Fibroblast of skin of left quadriceps (primary cell): ENCODE measurements around the gene DMD.
A peak's percentile ranks its signal among the peaks of the same experiment; 100 is the strongest.
"Not testable (repeated sequence)": the region's sequence is repeated elsewhere in the genome, so short reads cannot be mapped to it uniquely, and the experiment has no call there.

Source experiments
- DNase-seq, 2 experiments: peaks; one replicate each; pipeline ENCODE4 v3.0.0-alpha.2; 2013; ENCODE audit warnings: low read depth in 2 of 2

The DMD gene

GRCh38 chrX:32642283-32642682 lies 569.1 kb downstream of the DMD start:
- DNase-seq: no peak

GRCh38 chrX:32618154-32618553 lies 593.2 kb downstream of the DMD start:
- no peak for DNase-seq

- DNase-seq: no peak
Observed at GRCh38 chrX:32614707-32615106, 596.6 kb downstream of the DMD start.

- no peak for DNase-seq
Observed at GRCh38 chrX:32599156-32599555, 612.2 kb downstream of the DMD start.

GRCh38 chrX:32598707-32599106 lies 612.6 kb downstream of the DMD start:
- no peak for DNase-seq

GRCh38 chrX:32597777-32598176 lies 613.6 kb downstream of the DMD start:
- no peak for DNase-seq

- no peak for DNase-seq
Observed at GRCh38 chrX:32592786-32593185, 618.6 kb downstream of the DMD start.

GRCh38 chrX:32591589-32591988 lies 619.8 kb downstream of the DMD start:
- no peak for DNase-seq

- no peak for DNase-seq
Observed at GRCh38 chrX:32582729-32583128, 628.6 kb downstream of the DMD start.

GRCh38 chrX:32576885-32577284 lies 634.5 kb downstream of the DMD start:
- DNase-seq: no peak

- no peak for DNase-seq
Observed at GRCh38 chrX:32572644-32573043, 638.7 kb downstream of the DMD start.

GRCh38 chrX:32571579-32571978 lies 639.8 kb downstream of the DMD start:
- no peak for DNase-seq

- no peak for DNase-seq
Observed at GRCh38 chrX:32562261-32562660, 649.1 kb downstream of the DMD start.

- no peak for DNase-seq
Observed at GRCh38 chrX:32545101-32545500, 666.2 kb downstream of the DMD start.

- no peak for DNase-seq
Observed at GRCh38 chrX:32538554-32538953, 672.8 kb downstream of the DMD start.

- no peak for DNase-seq
Observed at GRCh38 chrX:32533848-32534247, 677.5 kb downstream of the DMD start.

GRCh38 chrX:32532262-32532661 lies 679.1 kb downstream of the DMD start:
- no peak for DNase-seq

GRCh38 chrX:32530802-32531403 lies 680.4 kb downstream of the DMD start:
- DNase-seq: peak; percentile 1 to 4

- not testable (repeated sequence) for DNase-seq
Observed at GRCh38 chrX:32528451-32528850, 682.9 kb downstream of the DMD start.

- no peak for DNase-seq
Observed at GRCh38 chrX:32525234-32525633, 686.1 kb downstream of the DMD start.

GRCh38 chrX:32524385-32524784 lies 687.0 kb downstream of the DMD start:
- no peak for DNase-seq

- DNase-seq: no peak
Observed at GRCh38 chrX:32520789-32521188, 690.6 kb downstream of the DMD start.

- no peak for DNase-seq
Observed at GRCh38 chrX:32514986-32515385, 696.4 kb downstream of the DMD start.

- no peak for DNase-seq
Observed at GRCh38 chrX:32501606-32502005, 709.7 kb downstream of the DMD start.
